GM18505 (cell line): Measurements from ENCODE around the gene CTNNA3.
"Not testable (repeated sequence)": the region's sequence is repeated elsewhere in the genome, so short reads cannot be mapped to it uniquely, and the experiment has no call there.

Experiments used
- ATAC-seq: cut with Tn5 transposase; IDR thresholded peaks from one replicate; pipeline ENCODE4 v1.9.1; 2021; ENCODE audit not compliant: unreplicated experiment
- POLR2A ChIP-seq: IDR thresholded peaks from 4 replicates; pipeline ENCODE4 v1.6.1; 2011; ENCODE audit warnings: borderline replicate concordance; ENCODE audit not compliant: insufficient read depth, insufficient read length; ENCODE audit errors: extremely low read depth

Gene CTNNA3

GRCh38 chr10:67477868-67478267 lies 218.1 kb downstream of the CTNNA3 start:
- TF ChIP-seq POLR2A: no peak
- ATAC-seq: no peak

GRCh38 chr10:67476201-67476600 lies 219.8 kb downstream of the CTNNA3 start:
- no peak for ATAC-seq
- no peak for TF ChIP-seq POLR2A

GRCh38 chr10:67473850-67474633 lies 222.0 kb downstream of the CTNNA3 start:
- no peak for ATAC-seq
- no peak for TF ChIP-seq POLR2A

GRCh38 chr10:67471022-67471421 lies 225.0 kb downstream of the CTNNA3 start:
- TF ChIP-seq POLR2A: no peak

GRCh38 chr10:67464278-67464677 lies 231.7 kb downstream of the CTNNA3 start:
- TF ChIP-seq POLR2A: no peak
- ATAC-seq: no peak

More at GRCh38 chr10:67471022-67471421, 225.0 kb downstream of the CTNNA3 start:
- ATAC-seq: no peak

GRCh38 chr10:67452892-67453291 lies 243.1 kb downstream of the CTNNA3 start:
- no peak for TF ChIP-seq POLR2A
- no peak for ATAC-seq

GRCh38 chr10:67438605-67439304 lies 257.2 kb downstream of the CTNNA3 start:
- no peak for ATAC-seq
- no peak for TF ChIP-seq POLR2A

- no peak for TF ChIP-seq POLR2A
- no peak for ATAC-seq
Observed at GRCh38 chr10:67433276-67433675, 262.7 kb downstream of the CTNNA3 start.

GRCh38 chr10:67402620-67403019 lies 293.4 kb downstream of the CTNNA3 start:
- no peak for TF ChIP-seq POLR2A
- no peak for ATAC-seq

GRCh38 chr10:67401711-67402110 lies 294.3 kb downstream of the CTNNA3 start:
- no peak for TF ChIP-seq POLR2A
- no peak for ATAC-seq

- ATAC-seq: not testable (repeated sequence)
Observed at GRCh38 chr10:67386841-67387533, 309.0 kb downstream of the CTNNA3 start.

- ATAC-seq: no peak
- no peak for TF ChIP-seq POLR2A
Observed at GRCh38 chr10:67386260-67386659, 309.7 kb downstream of the CTNNA3 start.

GRCh38 chr10:67385566-67385965 lies 310.4 kb downstream of the CTNNA3 start:
- ATAC-seq: no peak
- no peak for TF ChIP-seq POLR2A

GRCh38 chr10:67385089-67385488 lies 310.9 kb downstream of the CTNNA3 start:
- no peak for ATAC-seq

More at GRCh38 chr10:67385089-67385488, 310.9 kb downstream of the CTNNA3 start:
- TF ChIP-seq POLR2A: no peak
